Measurements from ENCODE around the gene DLG5. TPM values are rescaled to one million over a fixed set of nuclear protein-coding genes. Genes with fewer than 3 reads are reported as not detected.

DLG5 gene
- total RNA-seq, 1 experiment from 2014 or later = 69.7 TPM

- peak in 1 of 2 experiments; percentile 16 for DNase-seq
- Histone ChIP-seq H3K36me3 (ENCODE audit: control insufficient read depth, insufficient read depth, low read length) (peaks cover 2% of the 10 kb centered on the region; the same call in 1 of the 2 replicates), H3K27me3 (replicated peaks; ENCODE audit: control insufficient read depth, insufficient read depth, low read length) (no peaks in the 10 kb centered on the region), H3K4me1 (peaks cover 37% of the 10 kb centered on the region), H3K9me3 (no peaks in the 10 kb centered on the region), H3K4me3 (ENCODE audit: low read depth, low read length) (no peak overlapping the region)
- Mint-ChIP-seq H3K9me3 (ENCODE audit: unreplicated experiment) (no peaks in the 10 kb centered on the region), H3K27ac (ENCODE audit: unreplicated experiment) (peak overlapping the region; percentile 10), H3K36me3 (ENCODE audit: insufficient read depth, unreplicated experiment) (peaks cover 28% of the 10 kb centered on the region), H3K4me1 (ENCODE audit: low read depth, unreplicated experiment) (peaks cover 30% of the 10 kb centered on the region), H3K4me3 (ENCODE audit: unreplicated experiment) (no peak overlapping the region), H3K27me3 (ENCODE audit: insufficient read depth, unreplicated experiment) (no peaks in the 10 kb centered on the region)
- CTCF ChIA-PET = interaction anchor here (0.5 to 1.6 kb wide), 3 partner anchors 12 to 55 kb away, joined by 3 to 8 read pairs (median 6); no protein-coding TSS in a partner anchor
- no TSS peak for BruUV-seq (replicated peaks)
- no peak for TF ChIP-seq CTCF (IDR thresholded peaks at IDR 0.05; ENCODE audit: insufficient read depth in 1 of 2, low read depth in 1 of 2, low read length in 1 of 2, severe bottlenecking in 1 of 2, unreplicated experiment in 1 of 2)
- intact Hi-C loops (cut with micrococcal nuclease; ENCODE audit: unreplicated experiment) = no loop called here
- POLR2A ChIA-PET = no interaction called here
These were observed 24.4 kb downstream of the DLG5 start for GRCh38 chr10:77902159-77902558.

- H3K4me3 Mint-ChIP-seq (ENCODE audit: unreplicated experiment) = no peak overlapping the region
- DNase-seq = no peak
- BruUV-seq (replicated peaks) = no TSS peak
- Histone ChIP-seq H3K36me3 (ENCODE audit: control insufficient read depth, insufficient read depth, low read length) (peaks cover 2% of the 10 kb centered on the region; the same call in 1 of the 2 replicates), H3K27me3 (replicated peaks; ENCODE audit: control insufficient read depth, insufficient read depth, low read length) (no peaks in the 10 kb centered on the region), H3K9me3 (no peaks in the 10 kb centered on the region), H3K4me1 (peaks cover 33% of the 10 kb centered on the region), H3K4me3 (ENCODE audit: low read depth, low read length) (no peak overlapping the region)
- POLR2A ChIA-PET = no interaction called here
- intact Hi-C loops (cut with micrococcal nuclease; ENCODE audit: unreplicated experiment) = no loop called here
- no peak for TF ChIP-seq CTCF (IDR thresholded peaks at IDR 0.05; ENCODE audit: insufficient read depth in 1 of 2, low read depth in 1 of 2, low read length in 1 of 2, severe bottlenecking in 1 of 2, unreplicated experiment in 1 of 2)
- H3K27ac Mint-ChIP-seq (ENCODE audit: unreplicated experiment) = peak overlapping the region; percentile 10
- H3K27me3 Mint-ChIP-seq (ENCODE audit: insufficient read depth, unreplicated experiment) = no peaks in the 10 kb centered on the region
- H3K4me1 Mint-ChIP-seq (ENCODE audit: low read depth, unreplicated experiment) = peaks cover 30% of the 10 kb centered on the region
- CTCF ChIA-PET = interaction anchor here (0.5 to 1.6 kb wide), 3 partner anchors 12 to 55 kb away, joined by 3 to 8 read pairs (median 6); no protein-coding TSS in a partner anchor
- H3K36me3 Mint-ChIP-seq (ENCODE audit: insufficient read depth, unreplicated experiment) = peaks cover 28% of the 10 kb centered on the region
- no peaks in the 10 kb centered on the region for H3K9me3 Mint-ChIP-seq (ENCODE audit: unreplicated experiment)
These were observed 24.8 kb downstream of the DLG5 start for GRCh38 chr10:77901743-77902142.

- H3K27ac Mint-ChIP-seq (ENCODE audit: unreplicated experiment) = no peak overlapping the region
- no peaks in the 10 kb centered on the region for H3K9me3 Mint-ChIP-seq (ENCODE audit: unreplicated experiment)
- Histone ChIP-seq H3K4me3 (ENCODE audit: low read depth, low read length) (no peak overlapping the region), H3K4me1 (peaks cover 32% of the 10 kb centered on the region), H3K27me3 (replicated peaks; ENCODE audit: control insufficient read depth, insufficient read depth, low read length) (no peaks in the 10 kb centered on the region), H3K9me3 (no peaks in the 10 kb centered on the region), H3K36me3 (ENCODE audit: control insufficient read depth, insufficient read depth, low read length) (peaks cover 2% of the 10 kb centered on the region; the same call in 1 of the 2 replicates)
- no peak overlapping the region for H3K4me3 Mint-ChIP-seq (ENCODE audit: unreplicated experiment)
- intact Hi-C loops (cut with micrococcal nuclease; ENCODE audit: unreplicated experiment) = no loop called here
- H3K27me3 Mint-ChIP-seq (ENCODE audit: insufficient read depth, unreplicated experiment) = no peaks in the 10 kb centered on the region
- TF ChIP-seq CTCF (IDR thresholded peaks at IDR 0.05; ENCODE audit: insufficient read depth in 1 of 2, low read depth in 1 of 2, low read length in 1 of 2, severe bottlenecking in 1 of 2, unreplicated experiment in 1 of 2) = no peak
- ChIA-PET POLR2A (no interaction called here), CTCF (interaction anchor here (0.6 kb wide), 1 partner anchor 9 kb away, joined by 5 read pairs; no protein-coding TSS in a partner anchor)
- BruUV-seq (replicated peaks) = no TSS peak
- H3K4me1 Mint-ChIP-seq (ENCODE audit: low read depth, unreplicated experiment) = peaks cover 29% of the 10 kb centered on the region
- H3K36me3 Mint-ChIP-seq (ENCODE audit: insufficient read depth, unreplicated experiment) = peaks cover 31% of the 10 kb centered on the region
- no peak for DNase-seq
These were observed 26.9 kb downstream of the DLG5 start for GRCh38 chr10:77899690-77900089.

All from Caco-2 (cell line).